Measurements from ENCODE around the gene CTSH.

GRCh38 chr15:78927077-78927790, 17.6 kb downstream of the CTSH start:
- TF ChIP-seq CTCF (conservative IDR thresholded peaks at IDR 0.05 in 1 of 2, IDR thresholded peaks at IDR 0.05 in 1 of 2; ENCODE audit: extremely low read depth in 1 of 2, insufficient read depth in 1 of 2, low read depth in 1 of 2, low read length in 2 of 2) (no peak), EZH2 (IDR thresholded peaks at IDR 0.05; ENCODE audit: borderline replicate concordance, low read length) (no peak)

Measured in mammary epithelial cell (primary cell).